ENCODE results near the gene PCSK1N.

- TF ChIP-seq EZH2phosphoT487 (IDR thresholded peaks at IDR 0.05; ENCODE audit: borderline replicate concordance, low read depth, low read length) (no peak), CTCF (conservative IDR thresholded peaks at IDR 0.05; ENCODE audit: low read length) (no peak)
These were observed 43.2 kb downstream of the PCSK1N start for GRCh38 chrX:48792219-48792618.
